8988T (cell line): ENCODE measurements around the gene DDX25.

Experiments
- DNase-seq: peaks from one replicate; pipeline ENCODE4 v3.0.0; 2011

The DDX25 gene

GRCh38 chr11:125952559-125952958 is 48.3 kb downstream of the DDX25 start:
- no peak for DNase-seq

GRCh38 chr11:125952973-125953372 is 48.7 kb downstream of the DDX25 start:
- no peak for DNase-seq

GRCh38 chr11:125953401-125953935 is 49.2 kb downstream of the DDX25 start:
- no peak for DNase-seq

GRCh38 chr11:125954123-125954944 is 50.0 kb downstream of the DDX25 start:
- no peak for DNase-seq

GRCh38 chr11:125954945-125955640 is 50.8 kb downstream of the DDX25 start:
- DNase-seq, result no peak

- no peak for DNase-seq
Measured at GRCh38 chr11:125955856-125956255, 51.5 kb downstream of the DDX25 start.

- DNase-seq, result no peak
Measured at GRCh38 chr11:125956391-125957134, 52.3 kb downstream of the DDX25 start.

- DNase-seq, result no peak
Measured at GRCh38 chr11:125957618-125958332, 53.5 kb downstream of the DDX25 start.

GRCh38 chr11:125958872-125959400 is 54.6 kb downstream of the DDX25 start:
- DNase-seq, result no peak

- DNase-seq, result no peak
Measured at GRCh38 chr11:125959511-125959910, 55.2 kb downstream of the DDX25 start.

GRCh38 chr11:125959931-125960330 is 55.6 kb downstream of the DDX25 start:
- no peak for DNase-seq

GRCh38 chr11:125960771-125961170 is 56.5 kb downstream of the DDX25 start:
- DNase-seq, result no peak

- DNase-seq, result no peak
Measured at GRCh38 chr11:125967515-125967914, 63.2 kb downstream of the DDX25 start.

GRCh38 chr11:125968354-125968753 is 64.0 kb downstream of the DDX25 start:
- DNase-seq, result no peak

GRCh38 chr11:125971618-125972017 is 67.3 kb downstream of the DDX25 start:
- no peak for DNase-seq

- no peak for DNase-seq
Measured at GRCh38 chr11:125974284-125974683, 70.0 kb downstream of the DDX25 start.

- no peak for DNase-seq
Measured at GRCh38 chr11:125975634-125976033, 71.3 kb downstream of the DDX25 start.

GRCh38 chr11:125976156-125976555 is 71.8 kb downstream of the DDX25 start:
- no peak for DNase-seq

- no peak for DNase-seq
Measured at GRCh38 chr11:125977333-125977732, 73.0 kb downstream of the DDX25 start.

- no peak for DNase-seq
Measured at GRCh38 chr11:125978181-125978716, 73.9 kb downstream of the DDX25 start.
